HTR-8/SVneo (cell line): ENCODE measurements around the gene LRCH1.
"Not testable (repeated sequence)": the region's sequence is repeated elsewhere in the genome, so short reads cannot be mapped to it uniquely, and the experiment has no call there.

ENCODE experiments used
- DNase-seq: peaks from one replicate; pipeline ENCODE4 v3.0.0; 2011; ENCODE audit warnings: low spot score, mixed read lengths; ENCODE audit not compliant: insufficient read length
- FAIRE-seq: peaks from 2 replicates; lab custom pipeline; 2011; peaks lifted over from hg19 to GRCh38; lab: Jason Lieb, UNC

Gene LRCH1

DNA sequence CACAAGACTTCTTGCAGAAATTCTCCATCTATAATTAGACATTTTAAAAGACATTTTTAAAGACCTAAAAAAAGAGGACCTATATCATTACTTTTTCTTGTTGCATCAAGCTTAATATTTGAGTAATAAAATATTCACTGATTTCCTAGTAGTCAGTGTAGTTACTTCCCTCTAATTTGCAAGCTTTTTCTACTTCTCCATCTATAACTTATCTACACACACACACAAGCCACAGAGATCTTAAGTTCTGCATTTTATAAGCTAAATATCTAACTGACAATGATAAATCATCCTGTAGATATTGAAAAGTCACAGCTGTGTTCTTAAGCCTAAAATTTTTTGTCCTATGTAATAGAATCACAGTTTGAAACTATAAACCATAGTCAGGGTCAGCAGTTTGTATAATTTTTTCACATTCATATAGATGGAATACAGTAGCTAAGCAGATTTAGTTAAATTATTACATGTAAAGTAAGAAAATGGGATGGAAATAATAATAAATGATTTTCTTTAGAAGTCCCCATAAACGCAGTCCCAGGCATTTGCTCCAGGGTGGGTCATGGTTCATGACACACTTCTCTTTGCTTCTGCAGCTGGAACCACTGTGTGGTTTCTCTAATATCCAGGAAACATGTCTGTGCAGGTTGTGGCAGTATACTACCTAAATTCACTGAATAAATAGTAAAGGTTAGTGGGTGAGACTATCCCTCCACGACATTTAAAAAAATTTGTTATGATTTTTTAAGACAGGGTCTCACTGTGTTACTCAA is 183.8 kb downstream of the LRCH1 start:
- DNase-seq (no peak), FAIRE-seq (no peak)

DNA sequence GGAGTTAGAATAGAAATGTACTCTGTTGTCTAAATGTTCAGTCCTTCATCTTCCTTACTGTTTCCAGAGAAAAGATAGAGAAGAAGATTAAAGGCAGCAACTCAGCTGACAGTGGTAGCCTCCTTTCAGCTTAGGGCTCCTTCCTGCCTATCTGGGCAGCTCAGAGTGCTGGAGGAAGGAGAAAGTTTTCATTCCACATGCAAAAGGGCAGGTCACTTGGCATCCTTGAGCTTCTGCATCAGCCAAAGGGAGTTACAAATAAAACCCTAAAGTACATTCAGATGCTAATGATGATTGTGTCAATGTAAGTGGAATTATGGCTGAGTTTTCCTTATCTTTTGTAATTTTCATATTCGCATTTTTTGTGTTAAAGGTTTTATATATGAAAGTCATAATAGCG is 185.1 kb downstream of the LRCH1 start:
- FAIRE-seq (no peak), DNase-seq (no peak)

DNA sequence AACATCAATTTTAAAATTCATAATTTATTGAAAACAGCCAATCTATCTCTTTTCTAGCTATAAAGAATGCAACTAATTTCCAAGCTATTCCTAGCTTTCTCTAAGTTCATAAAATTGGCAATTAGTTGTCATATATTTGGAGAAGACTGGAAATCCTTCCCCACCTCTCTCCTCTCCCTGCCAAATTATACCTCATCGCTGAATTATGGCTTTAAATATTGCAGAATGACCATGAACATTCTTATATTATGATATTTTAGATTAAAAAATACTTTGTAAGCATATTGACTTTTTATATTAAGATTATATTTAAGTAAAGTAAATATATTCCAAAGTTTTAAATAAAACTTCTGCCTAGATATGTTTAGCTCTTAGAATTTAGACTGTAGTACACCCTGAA is 185.8 kb downstream of the LRCH1 start:
- no peak for FAIRE-seq
- no peak for DNase-seq

DNA sequence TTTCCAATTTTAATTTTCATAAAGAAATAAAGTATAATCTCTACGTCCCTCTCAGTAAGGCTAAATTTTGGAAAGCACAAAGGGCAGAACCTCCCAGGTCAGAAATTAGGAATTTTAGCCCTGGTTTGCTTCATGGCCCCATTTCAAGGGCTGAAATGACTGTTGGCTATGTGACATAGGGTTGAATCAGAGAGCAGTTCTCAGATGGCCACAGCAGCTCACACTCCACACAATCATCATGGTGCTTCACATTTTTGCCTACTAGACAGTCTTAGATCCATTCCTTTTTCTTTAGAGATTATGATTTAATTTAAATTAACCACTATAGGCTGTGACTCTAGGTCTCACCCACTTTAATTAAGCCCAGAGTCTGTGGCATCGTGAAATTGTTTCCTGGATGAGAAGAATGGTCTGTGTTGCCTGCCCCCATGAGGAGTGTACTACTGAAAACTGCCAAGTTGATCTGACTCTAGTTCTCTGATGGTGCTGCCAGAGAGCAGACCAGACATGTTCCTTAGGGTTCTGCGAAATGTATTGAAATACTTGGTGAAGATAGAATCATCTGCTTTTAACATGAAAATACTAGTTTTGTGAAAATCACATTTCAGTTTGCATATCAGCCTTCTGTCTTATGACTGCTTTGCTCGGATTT is 186.6 kb downstream of the LRCH1 start:
- FAIRE-seq (no peak), DNase-seq (no peak)

DNA sequence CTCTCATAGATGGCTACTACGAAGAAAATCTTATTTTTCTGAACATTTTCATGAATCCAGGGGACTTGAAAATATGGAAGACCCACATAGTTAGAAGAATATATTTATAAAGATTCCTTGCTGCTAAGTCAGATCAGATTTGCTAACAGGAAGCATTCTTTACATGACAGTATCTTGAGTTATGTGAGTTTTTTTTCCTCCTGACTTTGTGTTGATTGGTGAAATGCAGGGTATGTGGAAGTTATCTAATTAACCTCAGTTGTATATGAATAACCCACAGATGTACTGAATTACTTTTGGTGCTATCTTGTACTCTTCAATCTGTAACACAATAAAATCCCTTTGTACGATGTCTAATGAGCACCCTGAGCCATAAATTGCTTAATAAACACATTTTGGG is 190.2 kb downstream of the LRCH1 start:
- FAIRE-seq (no peak), DNase-seq (no peak)

DNA sequence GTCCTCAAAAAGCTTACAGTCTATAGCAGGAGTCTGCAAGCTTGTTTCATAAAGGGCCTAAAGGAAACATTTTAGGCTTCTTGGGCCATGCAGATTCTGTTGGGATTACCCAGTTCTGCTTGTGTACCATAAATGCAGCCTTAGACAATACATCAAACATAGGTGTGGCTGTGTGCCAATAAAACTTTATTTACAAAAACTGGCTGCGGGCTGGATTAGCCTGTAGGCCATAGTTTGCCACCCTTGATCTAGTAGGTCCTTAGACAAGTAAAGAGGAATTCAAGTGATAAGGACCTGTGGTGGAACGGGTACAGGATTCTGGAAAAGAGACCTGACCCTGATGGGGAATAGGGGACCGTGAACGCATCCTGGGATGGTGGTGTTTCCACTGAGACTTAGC is 192.1 kb downstream of the LRCH1 start:
- FAIRE-seq (no peak), DNase-seq (no peak)

DNA sequence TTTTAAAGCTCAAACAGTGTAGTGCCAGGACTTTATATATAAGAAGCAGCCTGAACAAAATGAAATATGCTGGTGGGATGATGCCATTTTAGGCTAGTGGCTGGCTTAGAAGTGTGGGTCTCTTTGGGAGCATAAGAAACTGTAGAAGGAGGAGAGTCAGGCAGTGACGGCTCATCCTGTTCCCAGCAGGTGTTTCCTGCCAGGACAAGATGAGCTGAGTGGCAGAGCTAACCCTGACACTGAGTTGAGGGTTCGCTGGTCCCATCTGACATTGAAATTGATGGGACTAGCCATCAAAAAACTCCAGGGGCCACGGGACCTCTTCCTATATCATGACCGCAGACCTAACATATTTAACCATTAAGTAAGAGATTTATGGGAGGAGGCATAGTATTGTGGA is 192.7 kb downstream of the LRCH1 start:
- FAIRE-seq, result no peak
- DNase-seq, result no peak

DNA sequence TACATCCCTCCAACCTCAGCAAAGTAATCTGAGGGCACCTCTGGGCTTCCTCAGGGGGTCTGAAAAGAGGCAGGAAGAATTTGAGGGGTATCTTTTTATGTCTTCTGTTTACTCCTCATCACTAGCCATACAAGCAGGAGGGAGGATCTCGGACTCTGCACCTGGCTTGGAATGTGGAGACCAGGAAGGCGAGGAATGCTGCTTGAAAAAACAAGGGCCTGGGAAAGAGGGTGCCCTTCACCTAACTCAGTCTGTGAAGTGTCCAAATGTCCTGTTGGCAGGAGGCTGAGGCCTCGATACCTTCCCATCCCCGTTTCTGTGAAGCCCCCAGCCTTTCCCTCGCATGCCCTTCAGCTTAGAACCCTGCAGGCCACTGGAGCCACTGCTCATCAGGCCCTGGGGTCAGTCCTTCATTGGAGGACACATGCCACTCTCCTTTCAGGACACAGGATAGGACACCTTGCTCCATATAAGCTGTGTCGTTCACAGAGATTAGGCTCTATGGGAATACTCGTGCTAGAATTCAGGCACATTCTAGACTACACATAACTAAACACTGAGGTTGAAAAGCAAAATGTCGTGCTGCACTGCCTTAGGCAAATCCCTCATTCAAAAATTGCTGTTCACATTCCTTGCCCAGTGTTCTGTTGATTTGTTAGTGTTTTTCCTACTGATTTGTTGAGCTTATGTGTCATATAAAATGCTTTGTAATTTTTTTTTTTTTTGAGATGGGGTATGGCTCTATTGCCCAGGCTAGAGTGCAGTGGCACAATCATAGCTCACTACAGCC is 194.3 kb downstream of the LRCH1 start:
- DNase-seq (no peak), FAIRE-seq (no peak)

DNA sequence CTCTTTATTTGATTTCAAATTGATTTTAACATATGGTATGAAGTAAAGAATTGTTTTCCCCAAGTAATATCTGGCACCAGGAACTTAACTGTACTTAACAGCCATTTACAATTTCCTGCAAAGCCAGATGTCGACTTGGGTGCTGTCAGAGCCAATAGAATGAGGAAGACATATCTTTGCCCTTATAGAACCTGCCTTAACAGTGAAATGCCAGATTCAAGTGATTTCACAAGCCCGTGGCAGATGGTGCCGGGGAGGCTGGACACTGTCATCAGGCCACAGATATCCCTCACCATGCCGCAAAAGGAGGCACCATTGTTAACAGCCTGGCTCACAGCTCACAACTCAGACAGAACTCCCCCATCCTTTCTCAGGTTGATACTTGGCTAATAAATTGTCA is 195.3 kb downstream of the LRCH1 start:
- FAIRE-seq (no peak), DNase-seq (no peak)

DNA sequence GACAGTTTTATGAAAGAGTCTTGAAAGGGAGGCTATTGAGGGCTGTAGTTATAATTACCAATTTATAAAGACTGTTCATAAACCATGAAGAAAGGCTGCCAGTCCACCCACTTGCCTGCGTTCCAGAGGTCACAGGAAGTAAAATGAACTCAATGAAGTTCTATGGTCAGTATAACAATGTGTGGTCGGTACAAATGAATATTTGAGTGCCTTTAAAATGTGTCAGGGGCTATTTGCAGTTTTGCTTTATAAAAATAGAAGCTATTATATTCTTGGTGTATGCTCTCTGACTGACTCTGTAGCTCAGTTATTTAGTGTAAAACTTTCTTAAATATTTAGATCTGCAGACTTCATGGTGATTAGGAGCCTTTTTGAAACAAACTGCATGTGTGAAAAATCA is 197.0 kb downstream of the LRCH1 start:
- FAIRE-seq (no peak), DNase-seq (no peak)

DNA sequence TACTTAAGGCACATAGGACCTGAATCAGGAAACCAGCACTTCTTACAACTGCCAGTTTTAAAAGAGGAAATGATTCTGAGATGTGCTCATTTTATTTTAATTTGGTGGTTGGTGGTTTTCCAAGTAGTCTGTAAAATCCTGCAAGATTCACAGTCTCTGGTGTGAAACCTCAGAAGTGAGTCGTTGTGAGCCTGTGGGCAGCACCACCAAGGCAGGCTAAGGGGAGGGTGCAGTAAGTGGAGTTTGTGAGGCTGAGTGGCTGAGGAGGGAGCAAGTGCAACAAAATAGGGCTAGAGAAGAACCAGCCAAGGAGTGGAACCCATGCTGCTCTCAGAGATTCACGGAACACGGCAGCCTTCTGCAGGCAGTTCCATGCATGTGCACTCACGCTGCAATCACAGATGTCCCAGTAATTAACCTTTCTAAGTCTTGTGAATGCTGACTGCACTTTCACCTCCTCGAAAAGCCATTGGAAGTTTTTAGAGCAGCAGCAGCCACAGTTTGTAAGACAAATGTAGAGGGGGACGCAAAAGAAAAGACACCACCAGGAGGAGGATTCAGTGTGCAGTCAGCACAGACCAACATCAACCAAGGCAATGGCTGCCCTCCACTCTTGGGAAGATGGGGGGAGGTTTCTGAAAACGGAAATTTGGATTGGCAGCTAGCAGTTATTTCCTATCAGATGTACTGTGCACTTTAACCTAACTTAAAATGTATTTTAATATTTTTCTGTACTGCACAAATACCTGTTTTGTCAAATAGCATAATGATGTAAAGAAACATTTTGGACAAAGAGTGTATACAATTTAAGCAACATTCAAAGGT is 199.1 kb downstream of the LRCH1 start:
- DNase-seq (no peak), FAIRE-seq (no peak)

DNA sequence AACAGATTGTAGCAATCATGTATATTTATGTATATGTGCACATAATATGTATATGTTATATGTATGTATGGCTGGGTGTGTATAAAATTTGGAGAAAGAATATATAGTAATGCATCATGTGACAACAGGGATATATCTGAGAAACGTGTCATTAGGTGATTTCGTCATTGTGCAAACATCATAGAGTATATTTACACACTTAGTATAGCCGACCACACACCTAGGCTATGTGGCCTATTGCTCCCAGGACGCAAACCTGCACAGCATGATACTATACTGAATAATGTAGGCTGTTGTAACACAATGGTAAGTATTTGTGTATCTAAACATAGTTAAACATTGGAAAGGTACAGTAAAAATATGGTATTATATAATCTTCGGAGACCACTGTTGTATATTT is 200.2 kb downstream of the LRCH1 start:
- DNase-seq, result no peak
- FAIRE-seq, result no peak

DNA sequence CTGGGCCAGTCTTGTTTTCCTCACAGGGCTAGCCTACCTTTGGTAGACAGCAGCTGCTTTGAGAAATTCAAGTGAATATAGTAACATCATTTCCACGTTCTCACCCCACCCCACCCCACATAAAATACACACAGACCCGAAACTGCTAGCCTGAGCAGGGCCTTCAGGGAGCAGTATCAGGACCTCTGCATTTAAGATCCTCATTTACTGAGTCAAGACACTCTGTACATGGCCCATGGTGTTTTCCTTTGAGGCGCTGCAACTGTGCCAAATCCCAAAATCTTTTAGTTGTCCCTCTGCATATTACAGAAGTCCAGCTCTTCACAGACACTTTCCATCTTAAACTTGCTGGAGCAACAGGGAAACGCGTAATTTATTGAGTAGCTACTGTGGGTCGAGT is 200.9 kb downstream of the LRCH1 start:
- FAIRE-seq (no peak), DNase-seq (no peak)

DNA sequence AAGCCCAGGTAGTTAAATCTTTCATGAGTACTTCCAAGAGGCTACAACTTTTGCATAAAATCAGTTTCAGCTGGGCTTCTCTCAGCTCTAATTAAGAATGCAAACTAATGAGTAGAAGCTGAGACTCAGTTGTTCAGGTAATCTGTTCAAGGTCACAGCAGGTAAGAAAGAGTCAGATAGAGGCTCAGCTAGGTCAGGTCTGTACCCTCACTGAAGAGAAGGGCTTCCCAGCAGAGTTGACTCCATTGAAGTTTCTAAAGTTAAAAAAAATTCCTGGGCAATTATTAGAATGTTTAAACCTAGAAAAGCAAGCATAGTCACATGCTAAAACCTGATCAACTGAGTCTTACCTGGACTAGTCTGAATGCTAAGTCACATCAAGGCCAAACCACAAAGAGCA is 201.8 kb downstream of the LRCH1 start:
- no peak for FAIRE-seq
- no peak for DNase-seq

DNA sequence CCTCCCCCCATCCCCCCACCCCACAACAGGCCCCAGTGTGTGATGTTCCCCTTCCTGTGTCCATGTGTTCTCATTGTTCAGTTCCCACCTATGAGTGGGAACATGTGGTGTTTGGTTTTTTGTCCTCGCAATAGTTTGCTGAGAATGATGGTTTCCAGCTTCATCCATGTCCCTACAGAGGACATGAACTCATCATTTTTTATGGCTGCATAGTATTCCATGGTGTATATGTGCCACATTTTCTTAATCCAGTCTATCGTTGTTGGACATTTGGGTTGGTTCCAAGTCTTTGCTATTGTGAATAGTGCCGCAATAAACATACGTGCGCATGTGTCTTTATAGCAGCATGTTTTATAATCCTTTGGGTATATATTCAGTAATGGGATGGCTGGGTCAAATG is 202.5 kb downstream of the LRCH1 start:
- not testable (repeated sequence) for DNase-seq, FAIRE-seq

DNA sequence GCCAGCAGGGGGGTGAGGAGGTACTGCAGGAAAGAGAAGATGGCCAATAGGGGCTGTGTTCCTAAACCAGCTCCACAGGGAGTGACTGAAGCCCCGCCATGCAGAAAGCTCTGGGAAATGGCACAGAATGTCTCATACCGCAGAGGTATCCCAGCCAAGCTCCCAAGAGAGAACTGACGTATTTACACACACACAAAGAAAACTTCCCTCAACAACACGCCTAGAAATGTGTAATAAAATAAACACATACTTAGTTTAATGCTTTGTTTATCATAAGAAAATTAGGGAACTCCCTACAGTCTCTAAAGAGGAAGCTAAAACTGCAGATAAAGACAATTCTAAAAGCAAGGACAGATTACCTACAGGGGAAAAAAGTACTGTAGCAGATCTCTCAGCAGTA is 204.0 kb downstream of the LRCH1 start:
- no peak for FAIRE-seq
- DNase-seq, result no peak

DNA sequence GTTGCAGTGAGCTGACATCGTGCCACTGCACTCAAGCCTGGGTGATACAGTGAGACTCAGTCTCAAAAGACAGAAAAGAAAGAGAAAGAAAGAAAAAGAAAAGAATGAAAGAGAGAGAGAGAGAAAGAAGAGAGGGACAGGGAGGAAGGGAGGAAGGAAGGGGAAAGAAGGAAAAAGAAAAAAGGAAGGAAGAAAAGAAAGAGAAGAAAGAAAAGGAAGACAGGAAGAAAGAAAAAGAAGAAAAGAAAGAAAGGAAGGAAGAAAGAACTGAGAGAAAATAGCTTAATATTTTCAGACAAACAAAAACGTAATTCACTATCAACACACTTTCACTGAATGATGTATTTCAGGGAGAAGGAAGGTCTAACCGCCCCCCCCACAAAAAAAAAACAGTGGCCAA is 204.7 kb downstream of the LRCH1 start:
- no peak for DNase-seq
- no peak for FAIRE-seq

DNA sequence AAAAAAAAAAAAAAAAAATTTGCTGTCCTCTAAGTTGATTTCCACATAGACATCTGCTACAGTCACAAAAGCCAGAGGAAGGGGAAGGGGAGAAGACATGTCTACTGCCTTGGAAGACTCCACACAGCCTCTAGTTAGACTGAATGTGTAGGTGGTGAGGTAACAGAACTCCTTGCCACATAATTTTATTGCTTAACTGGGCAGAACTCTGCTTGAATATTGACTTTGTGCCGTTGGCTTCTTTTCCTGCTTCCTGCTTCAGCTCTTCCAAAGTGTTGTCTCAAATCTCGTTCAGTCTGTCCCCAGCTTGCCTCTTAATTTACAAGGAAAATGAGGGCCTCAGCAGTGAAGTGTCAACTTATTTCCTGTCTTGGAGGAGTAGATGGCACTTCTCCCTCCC is 206.9 kb downstream of the LRCH1 start:
- DNase-seq (no peak), FAIRE-seq (no peak)

DNA sequence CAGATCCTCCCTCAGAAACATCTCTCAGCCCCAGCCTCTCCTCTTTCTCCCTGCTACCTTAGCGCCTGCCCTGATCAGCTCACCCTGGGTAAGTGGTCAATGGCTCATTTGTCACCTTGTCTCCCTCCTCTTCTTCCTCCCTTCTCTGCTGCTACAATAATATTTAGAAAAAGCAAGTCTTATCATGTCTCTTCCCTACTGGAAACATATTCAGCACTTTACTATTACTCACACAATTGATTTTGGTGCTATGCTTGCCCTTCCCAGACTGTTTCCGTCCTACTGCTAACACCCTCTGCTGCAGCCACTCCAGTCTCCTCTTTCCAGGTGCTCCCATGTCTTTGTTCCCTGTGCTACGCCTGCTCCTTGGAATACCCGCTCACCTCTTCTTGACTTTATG is 208.2 kb downstream of the LRCH1 start:
- FAIRE-seq (no peak), DNase-seq (no peak)

DNA sequence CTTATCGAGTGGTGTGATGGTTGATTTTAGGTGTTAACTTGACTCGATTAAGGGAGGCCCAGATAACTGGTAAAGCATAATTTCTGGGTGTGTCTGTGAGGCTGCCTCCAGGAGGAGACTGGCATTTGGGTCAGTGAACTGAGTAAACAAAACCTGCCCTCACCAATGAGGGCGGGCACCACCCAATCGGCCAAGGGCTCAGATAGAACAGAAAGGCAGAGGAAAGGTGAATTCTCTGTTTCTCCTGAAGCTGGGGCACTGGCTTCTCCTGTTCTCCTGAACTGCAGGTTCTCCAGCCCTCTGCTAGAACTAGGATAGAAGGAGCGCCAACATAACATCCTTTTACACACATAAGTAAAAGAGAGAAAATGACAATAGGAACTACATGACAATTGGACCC is 208.9 kb downstream of the LRCH1 start:
- FAIRE-seq (no peak), DNase-seq (no peak)
